A673 (cell line): ENCODE results near the gene USP44. TPM values are rescaled to one million over a fixed set of nuclear protein-coding genes. Genes with fewer than 3 reads are reported as not detected.

Experiments used
- BruUV-seq: library from RNA; stranded (reverse); fragments of 400-500 nt; replicated peaks from 2 replicates; lab custom pipeline; 2021; lab: Mats Ljungman, UMichigan
- CTCF ChIA-PET: fragments of 300-600 bp; sonication (Branson Sonifier 250); formaldehyde crosslinking; loops from one replicate; lab custom pipeline; 2022; ENCODE audit warnings: antibody characterized with exemption; lab: Charles Lee
- POLR2A ChIA-PET: fragments of 300-600 bp; sonication (Branson Sonifier 250); formaldehyde crosslinking; loops from one replicate; lab custom pipeline; 2022; ENCODE audit warnings: antibody characterized with exemption; ENCODE audit not compliant: low non-redundant PET; lab: Charles Lee
- DNase-seq: peaks from one replicate; pipeline ENCODE4 v3.0.0-alpha.2; 2015; ENCODE audit warnings: low spot score
- H3K27ac ChIP-seq: fragments of 200-600 bp; sonication (generic); 2 replicates; pipeline ENCODE4 v1.5.1; 2016; ENCODE audit warnings: mixed run types, low read depth, mild to moderate bottlenecking, mixed read lengths, antibody characterized with exemption, low read length; ENCODE audit not compliant: poor library complexity, severe bottlenecking
- H3K27me3 ChIP-seq: fragments of 200-600 bp; sonication (generic); replicated peaks from 2 replicates; pipeline ENCODE4 v1.6.1; 2017; ENCODE audit warnings: mixed run types, low read depth, mild to moderate bottlenecking, mixed read lengths, antibody characterized with exemption, low read length; ENCODE audit not compliant: insufficient read depth, poor library complexity
- H3K36me3 ChIP-seq: fragments of 200-600 bp; sonication (generic); 2 replicates; pipeline ENCODE4 v1.6.1; 2016; ENCODE audit warnings: mixed run types, mild to moderate bottlenecking, mixed read lengths, antibody characterized with exemption, low read length; ENCODE audit not compliant: insufficient read depth, poor library complexity, severe bottlenecking
- H3K4me1 ChIP-seq: fragments of 200-600 bp; sonication (generic); 2 replicates; pipeline ENCODE4 v1.6.1; 2017; ENCODE audit warnings: mixed run types, mild to moderate bottlenecking, mixed read lengths, antibody characterized with exemption, low read length; ENCODE audit not compliant: insufficient read depth, poor library complexity, severe bottlenecking
- H3K4me3 ChIP-seq: fragments of 200-600 bp; sonication (generic); 2 replicates; pipeline ENCODE4 v1.5.1; 2016; ENCODE audit warnings: low read depth, mixed run types, mild to moderate bottlenecking, mixed read lengths, low read length; ENCODE audit not compliant: poor library complexity, severe bottlenecking
- H3K9me3 ChIP-seq: fragments of 200-600 bp; sonication (generic); 2 replicates; pipeline ENCODE4 v1.6.1; 2016; ENCODE audit warnings: mixed run types, low read depth, mild to moderate bottlenecking, mixed read lengths, antibody characterized with exemption, low read length; ENCODE audit not compliant: poor library complexity, severe bottlenecking
- CTCF ChIP-seq: fragments of 300-800, 200-600 bp; sonication (generic); conservative IDR thresholded peaks from 2 replicates; pipeline ENCODE4 v1.5.1; 2017; ENCODE audit warnings: low read depth, mild to moderate bottlenecking, antibody characterized with exemption, low read length, moderate library complexity, mixed read lengths
- EZH2 ChIP-seq: fragments of 200-600 bp; sonication (generic); IDR thresholded peaks from 2 replicates; pipeline ENCODE4 v1.6.1; 2017; ENCODE audit warnings: borderline replicate concordance, low read depth, mild to moderate bottlenecking, mixed read lengths, antibody characterized with exemption, low read length; ENCODE audit not compliant: poor library complexity, severe bottlenecking
- intact Hi-C: fragments of 100-400 bp; cut with micrococcal nuclease; formaldehyde crosslinking; loops from one replicate; pipeline ENCODE4 v1.10.0; 2022; ENCODE audit not compliant: unreplicated experiment
- total RNA-seq: library from RNA; stranded (reverse); gene quantifications from 2 replicates; pipeline ENCODE4 v1.2.3, GENCODE V29; 2021

The USP44 gene
- total RNA-seq, 1 experiment from 2014 or later, result 7.1 TPM

DNA sequence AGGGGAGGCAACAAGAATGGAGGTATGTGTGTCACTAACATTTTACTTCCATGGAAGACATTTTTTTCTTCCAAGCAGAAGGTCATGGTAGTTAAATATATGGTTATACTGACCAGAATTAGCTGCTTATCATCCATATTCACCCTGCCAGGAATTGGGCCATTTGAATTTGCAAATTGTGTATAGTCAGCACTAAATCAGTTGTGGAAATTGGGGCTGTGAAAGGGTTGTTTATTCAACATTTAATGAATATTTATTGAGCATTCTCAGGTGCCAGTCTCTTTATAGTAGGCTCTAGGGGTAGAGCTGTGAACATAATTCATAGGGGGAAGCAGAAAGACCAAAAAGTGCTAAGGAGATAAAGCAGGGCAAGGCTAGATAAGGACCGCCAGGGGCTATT, 39.3 kb downstream of the USP44 start:
- no TSS peak for BruUV-seq
- Histone ChIP-seq H3K27me3 (no peaks in the 10 kb centered on the region), H3K4me1 (no peaks in the 10 kb centered on the region), H3K27ac (no peak overlapping the region), H3K4me3 (no peak overlapping the region), H3K9me3 (no peaks in the 10 kb centered on the region), H3K36me3 (peaks cover 71% of the 10 kb centered on the region)
- ChIA-PET POLR2A (no interaction called here), CTCF (no interaction called here)
- intact Hi-C loops, result no loop called here
- no peak for TF ChIP-seq CTCF
- TF ChIP-seq EZH2, result no peak
- DNase-seq, result no peak

- Histone ChIP-seq H3K9me3 (no peaks in the 10 kb centered on the region), H3K27ac (no peak overlapping the region), H3K36me3 (peaks cover 84% of the 10 kb centered on the region), H3K27me3 (no peaks in the 10 kb centered on the region), H3K4me3 (no peak overlapping the region), H3K4me1 (no peaks in the 10 kb centered on the region)
- no peak for DNase-seq
- no TSS peak for BruUV-seq
- TF ChIP-seq CTCF (no peak), EZH2 (no peak)
- intact Hi-C loops, result no loop called here
- ChIA-PET POLR2A (interaction anchor here (0.7 kb wide), 1 partner anchor 443 kb away, joined by 3 read pairs; no protein-coding TSS in a partner anchor), CTCF (no interaction called here)
Observed at GRCh38 chr12:95509300-95509699, 42.0 kb downstream of the USP44 start.

DNA sequence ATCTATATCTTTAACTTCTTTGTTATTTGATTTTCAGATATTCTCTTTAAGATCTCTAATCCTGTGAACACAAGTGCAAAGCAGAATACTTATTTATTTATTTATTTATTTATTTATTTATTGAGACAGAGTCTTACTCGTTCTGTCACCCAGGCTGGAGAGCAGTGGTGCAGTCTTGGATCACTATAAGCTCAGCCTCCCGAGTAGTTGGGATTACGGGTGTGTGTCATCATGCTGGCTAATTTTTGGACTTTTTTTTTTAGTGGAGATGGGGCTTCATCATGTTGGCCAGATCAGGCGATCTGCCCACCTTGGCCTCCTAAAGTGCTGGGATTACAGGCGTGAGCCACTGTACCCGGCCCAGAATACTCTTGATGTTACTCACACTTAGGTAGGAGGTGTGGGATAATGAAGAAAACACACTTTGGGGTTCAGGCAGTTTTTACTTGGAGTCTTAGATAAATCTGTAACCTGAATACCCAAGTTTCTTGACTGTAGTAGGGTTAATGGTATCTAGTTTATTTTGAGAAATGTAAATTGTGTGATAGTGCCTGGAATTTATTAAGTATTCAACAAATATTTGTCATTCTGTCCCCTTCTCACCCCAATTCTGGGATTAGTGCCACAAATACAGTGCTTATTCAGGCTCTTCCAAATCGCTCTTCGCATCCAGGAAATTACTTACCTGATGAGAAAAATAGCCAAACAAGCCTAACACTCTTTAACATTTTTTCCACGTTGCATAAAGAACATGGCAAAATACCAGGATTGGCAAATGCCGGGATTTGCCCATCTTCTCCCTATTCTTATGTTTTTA, 44.4 kb downstream of the USP44 start:
- POLR2A ChIA-PET, result no interaction called here
- Histone ChIP-seq H3K27ac (no peak overlapping the region), H3K4me1 (no peaks in the 10 kb centered on the region), H3K4me3 (no peak overlapping the region), H3K36me3 (peaks cover 77% of the 10 kb centered on the region), H3K9me3 (no peaks in the 10 kb centered on the region), H3K27me3 (no peaks in the 10 kb centered on the region)
- CTCF ChIA-PET, result no interaction called here
- TF ChIP-seq CTCF, result no peak
- no peak for TF ChIP-seq EZH2
- BruUV-seq, result no TSS peak
- intact Hi-C loops, result no loop called here
- DNase-seq, result peak; percentile 4
